Measurements from ENCODE around the gene FN1. TPM values are rescaled to one million over a fixed set of nuclear protein-coding genes. Genes with fewer than 3 reads are reported as not detected.

FN1 gene
- total RNA-seq, 2 experiments from 2014 or later, result 0.21 TPM; not detected in 1

GRCh38 chr2:215427585-215427984 is 8.3 kb downstream of the FN1 start:
- H3K27me3 Mint-ChIP-seq (ENCODE audit: low read depth), result peaks cover 39% of the 10 kb centered on the region
- H3K4me1 Mint-ChIP-seq (ENCODE audit: low read depth), result no peaks in the 10 kb centered on the region
- H3K4me3 Mint-ChIP-seq, result no peak overlapping the region

GRCh38 chr2:215425021-215425782 is 10.7 kb downstream of the FN1 start:
- POLR2A ChIA-PET, result no interaction called here
- peaks cover 39% of the 10 kb centered on the region for H3K27me3 Mint-ChIP-seq (ENCODE audit: low read depth)
- CTCF ChIA-PET, result interaction anchor here (0.7 kb wide), 1 partner anchor 64 kb away, joined by 3 read pairs; no protein-coding TSS in a partner anchor

More at GRCh38 chr2:215427585-215427984, 8.3 kb downstream of the FN1 start:
- ATAC-seq, result no peak
- Mint-ChIP-seq H3K27ac (no peak overlapping the region), H3K9me3 (ENCODE audit: insufficient read depth) (no peaks in the 10 kb centered on the region), H3K36me3 (ENCODE audit: low read depth) (no peaks in the 10 kb centered on the region)
- POLR2A ChIA-PET, result no interaction called here
- CTCF ChIA-PET, result no interaction called here
- DNase-seq, result no peak

GRCh38 chr2:215423928-215424540 is 11.8 kb downstream of the FN1 start:
- Mint-ChIP-seq H3K27ac (no peak overlapping the region), H3K36me3 (ENCODE audit: low read depth) (no peaks in the 10 kb centered on the region), H3K4me3 (no peak overlapping the region), H3K4me1 (ENCODE audit: low read depth) (no peaks in the 10 kb centered on the region), H3K27me3 (ENCODE audit: low read depth) (peaks cover 34% of the 10 kb centered on the region), H3K9me3 (ENCODE audit: insufficient read depth) (no peaks in the 10 kb centered on the region)
- CTCF ChIA-PET, result no interaction called here
- POLR2A ChIA-PET, result no interaction called here
- DNase-seq (no peak), ATAC-seq (no peak)

More at GRCh38 chr2:215425021-215425782, 10.7 kb downstream of the FN1 start:
- DNase-seq (no peak), ATAC-seq (no peak)
- no peaks in the 10 kb centered on the region for H3K36me3 Mint-ChIP-seq (ENCODE audit: low read depth)
- H3K4me1 Mint-ChIP-seq (ENCODE audit: low read depth), result no peaks in the 10 kb centered on the region
- H3K9me3 Mint-ChIP-seq (ENCODE audit: insufficient read depth), result no peaks in the 10 kb centered on the region
- H3K4me3 Mint-ChIP-seq, result no peak overlapping the region
- H3K27ac Mint-ChIP-seq, result no peak overlapping the region

GRCh38 chr2:215423234-215423633 is 12.6 kb downstream of the FN1 start:
- CTCF ChIA-PET, result no interaction called here
- H3K9me3 Mint-ChIP-seq (ENCODE audit: insufficient read depth), result no peaks in the 10 kb centered on the region
- POLR2A ChIA-PET, result no interaction called here
- no peaks in the 10 kb centered on the region for H3K4me1 Mint-ChIP-seq (ENCODE audit: low read depth)
- ATAC-seq (no peak), DNase-seq (no peak)
- peaks cover 34% of the 10 kb centered on the region for H3K27me3 Mint-ChIP-seq (ENCODE audit: low read depth)
- H3K27ac Mint-ChIP-seq, result no peak overlapping the region
- H3K4me3 Mint-ChIP-seq, result no peak overlapping the region
- no peaks in the 10 kb centered on the region for H3K36me3 Mint-ChIP-seq (ENCODE audit: low read depth)

- POLR2A ChIA-PET, result no interaction called here
- no peaks in the 10 kb centered on the region for H3K4me1 Mint-ChIP-seq (ENCODE audit: low read depth)
- DNase-seq, result no peak
- no peaks in the 10 kb centered on the region for H3K9me3 Mint-ChIP-seq (ENCODE audit: insufficient read depth)
- no peak overlapping the region for H3K27ac Mint-ChIP-seq
- ATAC-seq, result no peak
- H3K27me3 Mint-ChIP-seq (ENCODE audit: low read depth), result peaks cover 34% of the 10 kb centered on the region
- CTCF ChIA-PET, result no interaction called here
- H3K36me3 Mint-ChIP-seq (ENCODE audit: low read depth), result no peaks in the 10 kb centered on the region
- H3K4me3 Mint-ChIP-seq, result no peak overlapping the region
These were observed 13.2 kb downstream of the FN1 start for GRCh38 chr2:215422676-215423075.

- CTCF ChIA-PET, result no interaction called here
These were observed 13.9 kb downstream of the FN1 start for GRCh38 chr2:215421859-215422461.

GRCh38 chr2:215420471-215420935 is 15.4 kb downstream of the FN1 start:
- POLR2A ChIA-PET, result no interaction called here
- DNase-seq (no peak), ATAC-seq (no peak)
- H3K27me3 Mint-ChIP-seq (ENCODE audit: low read depth), result peaks cover 37% of the 10 kb centered on the region
- CTCF ChIA-PET, result no interaction called here
- H3K4me1 Mint-ChIP-seq (ENCODE audit: low read depth), result no peaks in the 10 kb centered on the region
- no peak overlapping the region for H3K4me3 Mint-ChIP-seq
- H3K9me3 Mint-ChIP-seq (ENCODE audit: insufficient read depth), result no peaks in the 10 kb centered on the region
- H3K27ac Mint-ChIP-seq, result no peak overlapping the region
- no peaks in the 10 kb centered on the region for H3K36me3 Mint-ChIP-seq (ENCODE audit: low read depth)

More at GRCh38 chr2:215421859-215422461, 13.9 kb downstream of the FN1 start:
- H3K27me3 Mint-ChIP-seq (ENCODE audit: low read depth), result peaks cover 37% of the 10 kb centered on the region
- no peaks in the 10 kb centered on the region for H3K9me3 Mint-ChIP-seq (ENCODE audit: insufficient read depth)
- DNase-seq (no peak), ATAC-seq (no peak)
- POLR2A ChIA-PET, result no interaction called here
- no peaks in the 10 kb centered on the region for H3K36me3 Mint-ChIP-seq (ENCODE audit: low read depth)
- H3K27ac Mint-ChIP-seq, result no peak overlapping the region
- no peak overlapping the region for H3K4me3 Mint-ChIP-seq
- no peaks in the 10 kb centered on the region for H3K4me1 Mint-ChIP-seq (ENCODE audit: low read depth)

- Mint-ChIP-seq H3K27ac (no peak overlapping the region), H3K4me1 (ENCODE audit: low read depth) (no peaks in the 10 kb centered on the region), H3K9me3 (ENCODE audit: insufficient read depth) (no peaks in the 10 kb centered on the region), H3K4me3 (no peak overlapping the region), H3K27me3 (ENCODE audit: low read depth) (peaks cover 35% of the 10 kb centered on the region), H3K36me3 (ENCODE audit: low read depth) (no peaks in the 10 kb centered on the region)
- DNase-seq (no peak), ATAC-seq (no peak)
- ChIA-PET POLR2A (no interaction called here), CTCF (no interaction called here)
These were observed 15.9 kb downstream of the FN1 start for GRCh38 chr2:215419769-215420470.

- no peak for ATAC-seq
- DNase-seq, result no peak
- peaks cover 33% of the 10 kb centered on the region for H3K27me3 Mint-ChIP-seq (ENCODE audit: low read depth)
- H3K4me3 Mint-ChIP-seq, result no peak overlapping the region
- ChIA-PET POLR2A (no interaction called here), CTCF (no interaction called here)
- H3K27ac Mint-ChIP-seq, result no peak overlapping the region
- H3K4me1 Mint-ChIP-seq (ENCODE audit: low read depth), result no peaks in the 10 kb centered on the region
- H3K9me3 Mint-ChIP-seq (ENCODE audit: insufficient read depth), result no peaks in the 10 kb centered on the region
- H3K36me3 Mint-ChIP-seq (ENCODE audit: low read depth), result no peaks in the 10 kb centered on the region
These were observed 16.8 kb downstream of the FN1 start for GRCh38 chr2:215419113-215419512.

GRCh38 chr2:215418064-215418963 is 17.6 kb downstream of the FN1 start:
- H3K9me3 Mint-ChIP-seq (ENCODE audit: insufficient read depth), result no peaks in the 10 kb centered on the region
- POLR2A ChIA-PET, result no interaction called here
- DNase-seq (no peak), ATAC-seq (no peak)
- no peak overlapping the region for H3K4me3 Mint-ChIP-seq
- no peaks in the 10 kb centered on the region for H3K36me3 Mint-ChIP-seq (ENCODE audit: low read depth)
- peaks cover 25% of the 10 kb centered on the region for H3K27me3 Mint-ChIP-seq (ENCODE audit: low read depth)
- CTCF ChIA-PET, result no interaction called here
- H3K27ac Mint-ChIP-seq, result no peak overlapping the region
- no peaks in the 10 kb centered on the region for H3K4me1 Mint-ChIP-seq (ENCODE audit: low read depth)

- no peaks in the 10 kb centered on the region for H3K4me1 Mint-ChIP-seq (ENCODE audit: low read depth)
- ChIA-PET CTCF (no interaction called here), POLR2A (no interaction called here)
- no peak overlapping the region for H3K27ac Mint-ChIP-seq
- H3K9me3 Mint-ChIP-seq (ENCODE audit: insufficient read depth), result no peaks in the 10 kb centered on the region
- no peaks in the 10 kb centered on the region for H3K36me3 Mint-ChIP-seq (ENCODE audit: low read depth)
- H3K27me3 Mint-ChIP-seq (ENCODE audit: low read depth), result peaks cover 24% of the 10 kb centered on the region
- ATAC-seq (no peak), DNase-seq (no peak)
- no peak overlapping the region for H3K4me3 Mint-ChIP-seq
These were observed 18.4 kb downstream of the FN1 start for GRCh38 chr2:215417400-215417951.

All from activated CD8-positive, alpha-beta T cell treated with anti-CD3 and anti-CD28 coated beads, Interleukin-2, amount 10 ng/mL, durations not matched to agents 7 days and 5 days (primary cell).